Spleen (tissue), 7 donors: ENCODE measurements around the gene KRT40.

Experiments
- CTCF ChIP-seq, 11 experiments: fragments of 200-600 bp in 7 of 11; fragments of 450-650 bp in 4 of 11; sonication (generic) in 4 of 11; IDR thresholded peaks in 8 of 11; conservative IDR thresholded peaks in 3 of 11; 1 replicate in 7 of 11; 2 replicates in 4 of 11; pipeline versions ENCODE4 v1.4.0 to v1.8.0; 2016 to 2021; ENCODE audit warnings: antibody characterized with exemption in 11 of 11, inconsistent platforms in 4 of 11, mild to moderate bottlenecking in 1 of 11
- POLR2A ChIP-seq, 3 donors: fragments of 450-650 bp; IDR thresholded peaks; one replicate each; pipeline ENCODE4 v1.5.1; 2017; ENCODE audit warnings: antibody characterized with exemption in 3 of 3, mild to moderate bottlenecking in 1 of 3
- POLR2AphosphoS5 ChIP-seq, 3 donors: sonication (generic); formaldehyde crosslinking; IDR thresholded peaks; one replicate each; pipeline ENCODE4 v1.5.1; 2017; ENCODE audit warnings: antibody characterized with exemption in 3 of 3
- donor health status: DM: no; HTN: no; CAD: no; lungs with moderate emphysema.
- donor health status: DM: no; HTN: no; CAD: no.
- donor health status: DM: no; HTN: no; CAD: no.

- TF ChIP-seq CTCF (IDR thresholded peaks at IDR 0.05 in 8 of 11, conservative IDR thresholded peaks at IDR 0.05 in 3 of 11) (no peak), POLR2AphosphoS5 (IDR thresholded peaks at IDR 0.05) (no peak), POLR2A (IDR thresholded peaks at IDR 0.05) (no peak)
Measured at GRCh38 chr17:40956401-40957254, 27.5 kb downstream of the KRT40 start.
